ENCODE data around the gene RANBP9. TPM values are rescaled to one million over a fixed set of nuclear protein-coding genes. Genes with fewer than 3 reads are reported as not detected.

The RANBP9 gene
- total RNA-seq, 2 experiments from 2014 or later: 53.3 to 56.2 TPM

- ATAC-seq (peak; percentile 47), DNase-seq (no peak)
- Mint-ChIP-seq H3K27me3 (no peaks in the 10 kb centered on the region), H3K27ac (peak overlapping the region; percentile 22), H3K9me3 (peaks cover 11% of the 10 kb centered on the region), H3K4me1 (ENCODE audit: low read depth) (peaks cover 60% of the 10 kb centered on the region), H3K36me3 (ENCODE audit: low read depth) (peaks cover 36% of the 10 kb centered on the region), H3K4me3 (no peak overlapping the region)
- ChIA-PET CTCF (interaction anchor here (0.6 to 1.1 kb wide), 2 partner anchors 100 to 736 kb away, joined by 3 read pairs; partner anchors contain the start of gene SIRT5), POLR2A (interaction anchor here (0.7 to 1.4 kb wide), 2 partner anchors 14 to 34 kb away, joined by 3 to 6 read pairs; no protein-coding TSS in a partner anchor)
- intact Hi-C loops (cut with micrococcal nuclease): no loop called here
- TF ChIP-seq, protein P1, sequence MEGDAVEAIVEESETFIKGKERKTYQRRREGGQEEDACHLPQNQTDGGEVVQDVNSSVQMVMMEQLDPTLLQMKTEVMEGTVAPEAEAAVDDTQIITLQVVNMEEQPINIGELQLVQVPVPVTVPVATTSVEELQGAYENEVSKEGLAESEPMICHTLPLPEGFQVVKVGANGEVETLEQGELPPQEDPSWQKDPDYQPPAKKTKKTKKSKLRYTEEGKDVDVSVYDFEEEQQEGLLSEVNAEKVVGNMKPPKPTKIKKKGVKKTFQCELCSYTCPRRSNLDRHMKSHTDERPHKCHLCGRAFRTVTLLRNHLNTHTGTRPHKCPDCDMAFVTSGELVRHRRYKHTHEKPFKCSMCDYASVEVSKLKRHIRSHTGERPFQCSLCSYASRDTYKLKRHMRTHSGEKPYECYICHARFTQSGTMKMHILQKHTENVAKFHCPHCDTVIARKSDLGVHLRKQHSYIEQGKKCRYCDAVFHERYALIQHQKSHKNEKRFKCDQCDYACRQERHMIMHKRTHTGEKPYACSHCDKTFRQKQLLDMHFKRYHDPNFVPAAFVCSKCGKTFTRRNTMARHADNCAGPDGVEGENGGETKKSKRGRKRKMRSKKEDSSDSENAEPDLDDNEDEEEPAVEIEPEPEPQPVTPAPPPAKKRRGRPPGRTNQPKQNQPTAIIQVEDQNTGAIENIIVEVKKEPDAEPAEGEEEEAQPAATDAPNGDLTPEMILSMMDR (IDR thresholded peaks at IDR 0.05): no peak
These were observed 37.0 kb downstream of the RANBP9 start for GRCh38 chr6:13674533-13675190.

GRCh38 chr6:13673825-13674444 is 37.7 kb downstream of the RANBP9 start:
- intact Hi-C loops (cut with micrococcal nuclease): no loop called here
- TF ChIP-seq, protein P1 (IDR thresholded peaks at IDR 0.05): no peak
- H3K36me3 Mint-ChIP-seq (ENCODE audit: low read depth): peaks cover 41% of the 10 kb centered on the region

DNA sequence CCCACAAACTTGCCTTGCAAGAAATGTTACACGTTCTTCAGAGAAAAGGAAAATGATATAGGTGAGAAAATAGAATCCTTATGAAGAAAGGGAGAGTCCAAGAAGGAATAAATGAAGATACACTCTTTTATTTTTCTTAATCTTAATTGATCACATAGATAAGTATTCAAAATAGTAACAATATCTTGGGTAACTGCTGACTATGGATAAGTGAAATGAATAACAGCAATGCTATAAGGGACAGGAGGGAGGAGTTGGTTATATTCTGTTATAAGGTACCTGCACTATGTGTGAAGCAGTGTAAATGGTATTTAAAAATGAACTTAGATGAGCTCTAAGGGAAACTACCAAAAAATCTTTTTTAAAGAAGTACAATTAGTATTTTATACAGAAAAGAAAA is 38.3 kb downstream of the RANBP9 start:
- no peak for ATAC-seq
- intact Hi-C loops (cut with micrococcal nuclease): no loop called here
- no peak overlapping the region for H3K4me3 Mint-ChIP-seq
- H3K36me3 Mint-ChIP-seq (ENCODE audit: low read depth): peaks cover 38% of the 10 kb centered on the region
- TF ChIP-seq, protein P1 (IDR thresholded peaks at IDR 0.05): no peak
- no peak for DNase-seq
- H3K9me3 Mint-ChIP-seq: peaks cover 11% of the 10 kb centered on the region
- no peaks in the 10 kb centered on the region for H3K27me3 Mint-ChIP-seq
- ChIA-PET CTCF (interaction anchor here (1.0 to 1.1 kb wide), 3 partner anchors 22 to 99 kb away, joined by 3 read pairs; partner anchors contain the start of gene SIRT5), POLR2A (no interaction called here)
- H3K27ac Mint-ChIP-seq: no peak overlapping the region
- peaks cover 66% of the 10 kb centered on the region for H3K4me1 Mint-ChIP-seq (ENCODE audit: low read depth)

More at GRCh38 chr6:13673825-13674444, 37.7 kb downstream of the RANBP9 start:
- H3K4me1 Mint-ChIP-seq (ENCODE audit: low read depth): peaks cover 66% of the 10 kb centered on the region
- no peaks in the 10 kb centered on the region for H3K27me3 Mint-ChIP-seq
- no peak overlapping the region for H3K4me3 Mint-ChIP-seq
- no peak for DNase-seq
- CTCF ChIA-PET: interaction anchor here (1.0 to 1.1 kb wide), 3 partner anchors 22 to 100 kb away, joined by 3 read pairs; partner anchors contain the start of gene SIRT5
- no peak overlapping the region for H3K27ac Mint-ChIP-seq
- POLR2A ChIA-PET: interaction anchor here (0.7 to 1.4 kb wide), 2 partner anchors 14 to 35 kb away, joined by 3 to 6 read pairs; no protein-coding TSS in a partner anchor
- no peak for ATAC-seq
- peaks cover 11% of the 10 kb centered on the region for H3K9me3 Mint-ChIP-seq

- POLR2A ChIA-PET: interaction anchor here (0.6 to 1.3 kb wide), 2 partner anchors 47 to 58 kb away, joined by 3 to 4 read pairs; partner anchors contain the start of gene NOL7
- H3K36me3 Mint-ChIP-seq (ENCODE audit: low read depth): peaks cover 35% of the 10 kb centered on the region
- no peaks in the 10 kb centered on the region for H3K27me3 Mint-ChIP-seq
- ATAC-seq (no peak), DNase-seq (no peak)
- CTCF ChIA-PET: interaction anchor here (1.3 kb wide), 1 partner anchor 48 kb away, joined by 5 read pairs; no protein-coding TSS in a partner anchor
- intact Hi-C loops (cut with micrococcal nuclease): no loop called here
- peaks cover 69% of the 10 kb centered on the region for H3K4me1 Mint-ChIP-seq (ENCODE audit: low read depth)
- H3K27ac Mint-ChIP-seq: no peak overlapping the region
- TF ChIP-seq, protein P1 (IDR thresholded peaks at IDR 0.05): no peak
- no peak overlapping the region for H3K4me3 Mint-ChIP-seq
- peaks cover 11% of the 10 kb centered on the region for H3K9me3 Mint-ChIP-seq
These were observed 38.7 kb downstream of the RANBP9 start for GRCh38 chr6:13672904-13673303.

All from activated CD8-positive, alpha-beta T cell treated with anti-CD3 and anti-CD28 coated beads for 36 hours (primary cell).